ENCODE results near the gene RYR2.

DNA sequence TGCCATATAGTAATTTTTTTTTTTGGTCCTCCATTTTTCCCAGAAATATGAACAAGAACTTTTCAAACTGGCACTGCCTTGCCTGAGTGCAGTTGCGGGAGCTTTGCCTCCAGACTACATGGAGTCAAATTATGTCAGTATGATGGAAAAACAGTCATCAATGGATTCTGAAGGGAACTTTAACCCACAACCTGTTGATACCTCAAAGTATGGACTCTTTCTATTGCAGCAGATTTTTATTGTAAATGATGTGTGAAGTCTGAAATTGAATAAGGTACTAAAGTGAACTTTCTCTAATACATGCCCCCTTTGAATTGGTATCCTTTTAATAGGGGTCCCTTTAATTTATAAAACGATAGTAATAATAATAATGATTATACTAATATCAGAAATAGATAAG, 613.8 kb downstream of the RYR2 start:
- TF ChIP-seq POLR2A (IDR thresholded peaks at IDR 0.05) (no peak), EP300 (IDR thresholded peaks at IDR 0.05) (no peak)
